ENCODE data around the gene TREML1. TPM values are rescaled to one million over a fixed set of nuclear protein-coding genes. Genes with fewer than 3 reads are reported as not detected.

The TREML1 gene
- total and polyA plus RNA-seq, 9 of the 15 experiments (the other 6 are each of a cell fraction or from before 2014, with no cell fraction given): not detected

DNA sequence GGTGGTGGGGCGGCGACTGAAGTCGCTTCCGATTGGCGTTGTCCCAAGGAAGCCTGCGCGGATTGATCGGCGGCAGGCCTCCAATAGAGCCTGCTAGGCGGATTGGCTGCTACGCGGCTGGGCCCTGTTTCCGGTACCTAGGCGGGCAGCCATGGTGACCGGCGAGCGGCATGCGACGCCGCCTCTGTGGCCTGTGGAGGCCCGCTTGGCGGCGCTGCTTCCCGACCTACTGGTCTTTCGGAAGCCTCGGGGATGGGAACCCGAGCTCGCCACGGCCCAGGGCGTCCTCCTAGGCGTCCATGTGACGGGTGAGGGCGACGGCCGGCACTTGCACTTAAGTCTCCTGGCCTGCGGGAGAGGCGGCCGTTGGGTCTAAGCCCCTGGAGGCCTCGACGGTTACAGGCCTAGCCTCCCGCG, 53.3 kb downstream of the TREML1 start:
- FAIRE-seq: no peak

More for the DNA sequence above, 53.3 kb downstream of the TREML1 start:
- H3K9me3 ChIP-seq (replicated peaks; ENCODE audit: control insufficient read depth, insufficient read depth, low read depth, low read length): no peaks in the 10 kb centered on the region
- no peaks in the 10 kb centered on the region for H3K79me2 ChIP-seq (ENCODE audit: control insufficient read depth, insufficient read depth, low read length)
- ChIA-PET CTCF (ENCODE audit: low intra/inter-chr PET ratio) (no interaction called here), POLR2A (interaction anchor here (0.6 to 0.7 kb wide), 4 partner anchors 10 to 646 kb away, joined by 3 read pairs; no protein-coding TSS in a partner anchor)
- ATAC-seq (no peak), DNase-seq (ENCODE audit: extremely low read depth in 1 of 4, low spot score in 3 of 4) (no peak)
- WGBS (ENCODE audit: insufficient coverage, low coverage, missing lambda C conversion rate): 96% methylated on average over 35 of the region's 42 CpGs
- H3K9ac ChIP-seq (ENCODE audit: insufficient read depth in 1 of 2, low read depth in 2 of 2, low read length in 2 of 2): no peak overlapping the region
- no peaks in the 10 kb centered on the region for H3K9me1 ChIP-seq (ENCODE audit: control insufficient read depth, insufficient read depth, low read length)
- H2AFZ ChIP-seq (ENCODE audit: low read depth, low read length): no peak overlapping the region
- intact Hi-C loops (cut with micrococcal nuclease) (no loop called here), in situ Hi-C loops (cut with MboI) (no loop called here)
- no peak overlapping the region for H3K4me3 ChIP-seq
- H3K4me1 ChIP-seq (replicated peaks in 1 of 2; ENCODE audit: control insufficient read depth in 2 of 2, insufficient read depth in 2 of 2, low read length in 2 of 2): no peaks in the 10 kb centered on the region
- no peak overlapping the region for H3K27ac ChIP-seq (ENCODE audit: extremely low read depth, low read depth, low read length)
- no peak overlapping the region for H3K4me2 ChIP-seq (ENCODE audit: insufficient read depth, low read length)
- peaks cover 46% of the 10 kb centered on the region for H3K36me3 ChIP-seq (ENCODE audit: control insufficient read depth, insufficient read depth, low read length)
- no peaks in the 10 kb centered on the region for H3K27me3 ChIP-seq (ENCODE audit: control insufficient read depth in 2 of 2, insufficient read depth in 2 of 2, low read length in 2 of 2)
- TF ChIP-seq, protein P1, sequence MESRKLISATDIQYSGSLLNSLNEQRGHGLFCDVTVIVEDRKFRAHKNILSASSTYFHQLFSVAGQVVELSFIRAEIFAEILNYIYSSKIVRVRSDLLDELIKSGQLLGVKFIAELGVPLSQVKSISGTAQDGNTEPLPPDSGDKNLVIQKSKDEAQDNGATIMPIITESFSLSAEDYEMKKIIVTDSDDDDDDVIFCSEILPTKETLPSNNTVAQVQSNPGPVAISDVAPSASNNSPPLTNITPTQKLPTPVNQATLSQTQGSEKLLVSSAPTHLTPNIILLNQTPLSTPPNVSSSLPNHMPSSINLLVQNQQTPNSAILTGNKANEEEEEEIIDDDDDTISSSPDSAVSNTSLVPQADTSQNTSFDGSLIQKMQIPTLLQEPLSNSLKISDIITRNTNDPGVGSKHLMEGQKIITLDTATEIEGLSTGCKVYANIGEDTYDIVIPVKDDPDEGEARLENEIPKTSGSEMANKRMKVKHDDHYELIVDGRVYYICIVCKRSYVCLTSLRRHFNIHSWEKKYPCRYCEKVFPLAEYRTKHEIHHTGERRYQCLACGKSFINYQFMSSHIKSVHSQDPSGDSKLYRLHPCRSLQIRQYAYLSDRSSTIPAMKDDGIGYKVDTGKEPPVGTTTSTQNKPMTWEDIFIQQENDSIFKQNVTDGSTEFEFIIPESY (CRISPR knock-in tag; IDR thresholded peaks at IDR 0.05): peak; percentile 88
- TF ChIP-seq, protein P2, sequence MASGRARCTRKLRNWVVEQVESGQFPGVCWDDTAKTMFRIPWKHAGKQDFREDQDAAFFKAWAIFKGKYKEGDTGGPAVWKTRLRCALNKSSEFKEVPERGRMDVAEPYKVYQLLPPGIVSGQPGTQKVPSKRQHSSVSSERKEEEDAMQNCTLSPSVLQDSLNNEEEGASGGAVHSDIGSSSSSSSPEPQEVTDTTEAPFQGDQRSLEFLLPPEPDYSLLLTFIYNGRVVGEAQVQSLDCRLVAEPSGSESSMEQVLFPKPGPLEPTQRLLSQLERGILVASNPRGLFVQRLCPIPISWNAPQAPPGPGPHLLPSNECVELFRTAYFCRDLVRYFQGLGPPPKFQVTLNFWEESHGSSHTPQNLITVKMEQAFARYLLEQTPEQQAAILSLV (tag; IDR thresholded peaks at IDR 0.05): no peak
- peak; percentile 63 for TF ChIP-seq POLR2G (IDR thresholded peaks at IDR 0.05; ENCODE audit: low read depth, low read length)
- peak; percentile 27; the same call in 1 of the 2 replicates for TF ChIP-seq RBFOX2 (IDR thresholded peaks at IDR 0.05; ENCODE audit: low read depth, low read length)
- BruUV-seq (replicated peaks): no TSS peak
- no peaks in the 10 kb centered on the region for H4K20me1 ChIP-seq (replicated peaks; ENCODE audit: control insufficient read depth, insufficient read depth, low read length)

Other genes with a start within 250 kb of the TREML1 start
Only the 7 nearest of the 10 such genes appear.
- gene TSPO2, start 111.9 kb downstream of the TREML1 start, total RNA-seq (2014; rRNA removed): not detected in 2 replicates
- not detected in 2 replicates for gene TSPO2, start 111.9 kb downstream of the TREML1 start, total RNA-seq (2014; rRNA removed; fragmentation: Illumina TruSeq; extraction: Trizol)
- gene TSPO2, start 111.9 kb downstream of the TREML1 start, total RNA-seq (2015; rRNA removed; fragmentation: Illumina TruSeq; extraction: Trizol): not detected in 2 replicates
- gene TSPO2, start 111.9 kb downstream of the TREML1 start, total RNA-seq (2021): not detected in 2 replicates
- gene TSPO2, start 111.9 kb downstream of the TREML1 start, polyA plus RNA-seq (2011; rRNA removed): 0.12 TPM in 1 of 2 replicates, not detected in the other
- not detected in 2 replicates for gene TSPO2, start 111.9 kb downstream of the TREML1 start, polyA plus RNA-seq (2014; fragmentation: Illumina TruSeq; extraction: Trizol)
- gene TSPO2, start 111.9 kb downstream of the TREML1 start, polyA plus RNA-seq (2014; fragmentation: Nextera tagmentation; extraction: Ambion mirVana): not detected
- gene TSPO2, start 111.9 kb downstream of the TREML1 start, polyA plus RNA-seq (2014; rRNA removed): not detected in 2 replicates
- not detected in 2 replicates for gene APOBEC2, start 101.1 kb downstream of the TREML1 start, total RNA-seq (2014; rRNA removed)
- gene APOBEC2, start 101.1 kb downstream of the TREML1 start, total RNA-seq (2014; rRNA removed; fragmentation: Illumina TruSeq; extraction: Trizol): not detected in 2 replicates
- gene APOBEC2, start 101.1 kb downstream of the TREML1 start, total RNA-seq (2015; rRNA removed; fragmentation: Illumina TruSeq; extraction: Trizol): not detected in 2 replicates
- not detected in 2 replicates for gene APOBEC2, start 101.1 kb downstream of the TREML1 start, total RNA-seq (2021)
- gene APOBEC2, start 101.1 kb downstream of the TREML1 start, polyA plus RNA-seq (2011; rRNA removed): not detected in 2 replicates
- not detected in 2 replicates for gene APOBEC2, start 101.1 kb downstream of the TREML1 start, polyA plus RNA-seq (2014; fragmentation: Illumina TruSeq; extraction: Trizol)
- gene APOBEC2, start 101.1 kb downstream of the TREML1 start, polyA plus RNA-seq (2014; fragmentation: Nextera tagmentation; extraction: Ambion mirVana): 1 to 10 TPM in 1 of 2 experiments, under 1 TPM in 1; 0.25 to 1.6 TPM
- gene APOBEC2, start 101.1 kb downstream of the TREML1 start, polyA plus RNA-seq (2014; rRNA removed): not detected in 2 replicates
- gene OARD1, start 82.0 kb downstream of the TREML1 start, total RNA-seq (2014; rRNA removed): 32.7 and 49.3 TPM in 2 replicates
- gene OARD1, start 82.0 kb downstream of the TREML1 start, total RNA-seq (2014; rRNA removed; fragmentation: Illumina TruSeq; extraction: Trizol): 61.1 and 63.2 TPM in 2 replicates
- 56.2 and 60.8 TPM in 2 replicates for gene OARD1, start 82.0 kb downstream of the TREML1 start, total RNA-seq (2015; rRNA removed; fragmentation: Illumina TruSeq; extraction: Trizol)
- gene OARD1, start 82.0 kb downstream of the TREML1 start, total RNA-seq (2021): 43.4 and 47.1 TPM in 2 replicates
- gene OARD1, start 82.0 kb downstream of the TREML1 start, polyA plus RNA-seq (2011; rRNA removed): 38.4 and 45.7 TPM in 2 replicates
- 63.2 and 65.8 TPM in 2 replicates for gene OARD1, start 82.0 kb downstream of the TREML1 start, polyA plus RNA-seq (2014; fragmentation: Illumina TruSeq; extraction: Trizol)
- 10 to 100 TPM; 79.6 to 88.3 TPM for gene OARD1, start 82.0 kb downstream of the TREML1 start, polyA plus RNA-seq (2014; fragmentation: Nextera tagmentation; extraction: Ambion mirVana)
- gene OARD1, start 82.0 kb downstream of the TREML1 start, polyA plus RNA-seq (2014; rRNA removed): 70.3 and 71.6 TPM in 2 replicates
- gene NFYA, start 81.4 kb downstream of the TREML1 start, total RNA-seq (2014; rRNA removed): 18.6 and 23.8 TPM in 2 replicates
- gene NFYA, start 81.4 kb downstream of the TREML1 start, total RNA-seq (2014; rRNA removed; fragmentation: Illumina TruSeq; extraction: Trizol): 19.2 and 20.4 TPM in 2 replicates
- gene NFYA, start 81.4 kb downstream of the TREML1 start, total RNA-seq (2015; rRNA removed; fragmentation: Illumina TruSeq; extraction: Trizol): 24.4 and 26.6 TPM in 2 replicates
- 24.3 and 27.4 TPM in 2 replicates for gene NFYA, start 81.4 kb downstream of the TREML1 start, total RNA-seq (2021)
- gene NFYA, start 81.4 kb downstream of the TREML1 start, polyA plus RNA-seq (2011; rRNA removed): 21.8 and 25.1 TPM in 2 replicates
- 31.2 and 37.1 TPM in 2 replicates for gene NFYA, start 81.4 kb downstream of the TREML1 start, polyA plus RNA-seq (2014; fragmentation: Illumina TruSeq; extraction: Trizol)
- gene NFYA, start 81.4 kb downstream of the TREML1 start, polyA plus RNA-seq (2014; fragmentation: Nextera tagmentation; extraction: Ambion mirVana): 10 to 100 TPM in 1 of 2 experiments, 1 to 10 TPM in 1; 7.3 to 10.1 TPM
- 21.9 and 22.7 TPM in 2 replicates for gene NFYA, start 81.4 kb downstream of the TREML1 start, polyA plus RNA-seq (2014; rRNA removed)
- gene TREM2, start 8.8 kb upstream of the TREML1 start, total RNA-seq (2014; rRNA removed): not detected in 2 replicates
- not detected in 2 replicates for gene TREM2, start 8.8 kb upstream of the TREML1 start, total RNA-seq (2014; rRNA removed; fragmentation: Illumina TruSeq; extraction: Trizol)
- not detected in 2 replicates for gene TREM2, start 8.8 kb upstream of the TREML1 start, total RNA-seq (2015; rRNA removed; fragmentation: Illumina TruSeq; extraction: Trizol)
- not detected in 2 replicates for gene TREM2, start 8.8 kb upstream of the TREML1 start, total RNA-seq (2021)
- not detected in 2 replicates for gene TREM2, start 8.8 kb upstream of the TREML1 start, polyA plus RNA-seq (2011; rRNA removed)
- not detected in 2 replicates for gene TREM2, start 8.8 kb upstream of the TREML1 start, polyA plus RNA-seq (2014; fragmentation: Illumina TruSeq; extraction: Trizol)
- gene TREM2, start 8.8 kb upstream of the TREML1 start, polyA plus RNA-seq (2014; fragmentation: Nextera tagmentation; extraction: Ambion mirVana): not detected
- not detected in 2 replicates for gene TREM2, start 8.8 kb upstream of the TREML1 start, polyA plus RNA-seq (2014; rRNA removed)
- gene TREML2, start 46.8 kb upstream of the TREML1 start, total RNA-seq (2014; rRNA removed): 1.8 and 2.6 TPM in 2 replicates
- gene TREML2, start 46.8 kb upstream of the TREML1 start, total RNA-seq (2014; rRNA removed; fragmentation: Illumina TruSeq; extraction: Trizol): 1.2 and 1.4 TPM in 2 replicates
- gene TREML2, start 46.8 kb upstream of the TREML1 start, total RNA-seq (2015; rRNA removed; fragmentation: Illumina TruSeq; extraction: Trizol): 0.62 and 0.64 TPM in 2 replicates
- 1.9 and 2.2 TPM in 2 replicates for gene TREML2, start 46.8 kb upstream of the TREML1 start, total RNA-seq (2021)
- gene TREML2, start 46.8 kb upstream of the TREML1 start, polyA plus RNA-seq (2011; rRNA removed): 0.34 and 0.86 TPM in 2 replicates
- 2.9 and 3.3 TPM in 2 replicates for gene TREML2, start 46.8 kb upstream of the TREML1 start, polyA plus RNA-seq (2014; fragmentation: Illumina TruSeq; extraction: Trizol)
- under 1 TPM; 0.20 to 0.27 TPM for gene TREML2, start 46.8 kb upstream of the TREML1 start, polyA plus RNA-seq (2014; fragmentation: Nextera tagmentation; extraction: Ambion mirVana)
- gene TREML2, start 46.8 kb upstream of the TREML1 start, polyA plus RNA-seq (2014; rRNA removed): 1.3 and 1.6 TPM in 2 replicates
- gene TREML4, start 74.0 kb upstream of the TREML1 start, total RNA-seq (2014; rRNA removed): not detected in 2 replicates
- gene TREML4, start 74.0 kb upstream of the TREML1 start, total RNA-seq (2014; rRNA removed; fragmentation: Illumina TruSeq; extraction: Trizol): not detected in 2 replicates
- gene TREML4, start 74.0 kb upstream of the TREML1 start, total RNA-seq (2015; rRNA removed; fragmentation: Illumina TruSeq; extraction: Trizol): not detected in 2 replicates
- not detected in 2 replicates for gene TREML4, start 74.0 kb upstream of the TREML1 start, total RNA-seq (2021)
- not detected in 2 replicates for gene TREML4, start 74.0 kb upstream of the TREML1 start, polyA plus RNA-seq (2011; rRNA removed)
- gene TREML4, start 74.0 kb upstream of the TREML1 start, polyA plus RNA-seq (2014; fragmentation: Illumina TruSeq; extraction: Trizol): not detected in 2 replicates
- not detected for gene TREML4, start 74.0 kb upstream of the TREML1 start, polyA plus RNA-seq (2014; fragmentation: Nextera tagmentation; extraction: Ambion mirVana)
- not detected in 2 replicates for gene TREML4, start 74.0 kb upstream of the TREML1 start, polyA plus RNA-seq (2014; rRNA removed)

Data from K562 (cell line).